Hematopoietic multipotent progenitor cell treated with erythropoietin and hydrocortisone succinate and interleukin-3 and kit ligand, for 17 days (in vitro differentiated cells): ENCODE results near the gene TFF1.

ENCODE experiments used
- DNase-seq: peaks from one replicate; pipeline ENCODE4 v3.0.0-alpha.2; 2015; ENCODE audit warnings: low spot score

The TFF1 gene

GRCh38 chr21:42382915-42383314 lies 16.6 kb upstream of the TFF1 start:
- DNase-seq, result no peak

- peak; percentile 31 for DNase-seq
Measured at GRCh38 chr21:42381347-42381984, 15.1 kb upstream of the TFF1 start.

GRCh38 chr21:42379426-42380215 lies 13.3 kb upstream of the TFF1 start:
- no peak for DNase-seq

- no peak for DNase-seq
Measured at GRCh38 chr21:42378418-42378817, 12.1 kb upstream of the TFF1 start.

- no peak for DNase-seq
Measured at GRCh38 chr21:42377951-42378340, 11.6 kb upstream of the TFF1 start.

GRCh38 chr21:42377211-42377950 lies 11.0 kb upstream of the TFF1 start:
- DNase-seq, result no peak

- no peak for DNase-seq
Measured at GRCh38 chr21:42376338-42376982, 10.1 kb upstream of the TFF1 start.

- no peak for DNase-seq
Measured at GRCh38 chr21:42375966-42376337, 9.6 kb upstream of the TFF1 start.

- no peak for DNase-seq
Measured at GRCh38 chr21:42375506-42375905, 9.2 kb upstream of the TFF1 start.

- DNase-seq, result no peak
Measured at GRCh38 chr21:42374864-42375499, 8.6 kb upstream of the TFF1 start.

- DNase-seq, result no peak
Measured at GRCh38 chr21:42374457-42374856, 8.1 kb upstream of the TFF1 start.

GRCh38 chr21:42373908-42374455 lies 7.6 kb upstream of the TFF1 start:
- DNase-seq, result no peak

- DNase-seq, result no peak
Measured at GRCh38 chr21:42373196-42373907, 7.0 kb upstream of the TFF1 start.

GRCh38 chr21:42370894-42371654 lies 4.7 kb upstream of the TFF1 start:
- DNase-seq, result no peak

- DNase-seq, result no peak
Measured at GRCh38 chr21:42369821-42370220, 3.5 kb upstream of the TFF1 start.

- no peak for DNase-seq
Measured at GRCh38 chr21:42367367-42368165, 1.2 kb upstream of the TFF1 start.

GRCh38 chr21:42365770-42366169 lies 565 bp downstream of the TFF1 start:
- no peak for DNase-seq

- no peak for DNase-seq
Measured at GRCh38 chr21:42364304-42364865, 1.9 kb downstream of the TFF1 start.

- DNase-seq, result no peak
Measured at GRCh38 chr21:42363312-42363711, 3.0 kb downstream of the TFF1 start.
